Osteoblast (primary cell): ENCODE results near the gene CSMD2. TPM values are rescaled to one million over a fixed set of nuclear protein-coding genes. Genes with fewer than 3 reads are reported as not detected.

Experiments used
- DNase-seq: peaks from one replicate; pipeline ENCODE4 v3.0.0; 2011; ENCODE audit warnings: low spot score, mixed read lengths; ENCODE audit not compliant: insufficient read length; ENCODE audit errors: missing footprints
- H2AFZ ChIP-seq: 2 replicates; pipeline ENCODE4 v1.6.0; 2011; ENCODE audit warnings: mild to moderate bottlenecking, low read length
- H3K27ac ChIP-seq: 2 replicates; pipeline ENCODE4 v1.5.1; 2011; ENCODE audit warnings: mild to moderate bottlenecking, low read depth, low read length, moderate library complexity
- H3K27me3 ChIP-seq: 2 replicates; pipeline ENCODE4 v1.6.0; 2012; ENCODE audit warnings: mild to moderate bottlenecking, control low read depth, inconsistent platforms, low read length, moderate library complexity; ENCODE audit not compliant: insufficient read depth
- H3K36me3 ChIP-seq: 2 replicates; pipeline ENCODE4 v1.5.1; 2011; ENCODE audit warnings: mild to moderate bottlenecking, low read length, control low read depth, moderate library complexity; ENCODE audit not compliant: insufficient read depth
- H3K4me1 ChIP-seq: 2 replicates; pipeline ENCODE4 v1.5.1; 2011; ENCODE audit warnings: mild to moderate bottlenecking, low read length, control low read depth, moderate library complexity; ENCODE audit not compliant: insufficient read depth
- H3K4me2 ChIP-seq: 2 replicates; pipeline ENCODE4 v1.6.0; 2011; ENCODE audit warnings: mild to moderate bottlenecking, low read length; ENCODE audit not compliant: insufficient read depth
- H3K4me3 ChIP-seq: fragments of 200-600 bp; sonication (generic); 3 replicates; pipeline ENCODE4 v1.5.1; 2012; ENCODE audit warnings: mild to moderate bottlenecking, low read length, inconsistent platforms; ENCODE audit not compliant: insufficient read depth
- H3K79me2 ChIP-seq: 2 replicates; pipeline ENCODE4 v1.6.0; 2012; ENCODE audit warnings: mild to moderate bottlenecking, low read length, control low read depth, inconsistent platforms; ENCODE audit not compliant: insufficient read depth
- H3K9me3 ChIP-seq: 2 replicates; pipeline ENCODE4 v1.5.1; 2011; ENCODE audit warnings: low read depth, low read length, control low read depth
- H4K20me1 ChIP-seq: 2 replicates; pipeline ENCODE4 v1.6.0; 2012; ENCODE audit warnings: mild to moderate bottlenecking, low read length, control low read depth; ENCODE audit not compliant: insufficient read depth
- CTCF ChIP-seq: IDR thresholded peaks from 2 replicates; pipeline ENCODE4 v1.5.1; 2011; ENCODE audit warnings: mild to moderate bottlenecking, low read depth, low read length, moderate library complexity; ENCODE audit errors: extremely low read depth
- total RNA-seq: library from RNA; depleted of rRNA; stranded (reverse); fragments of >200 nt; gene quantifications from 2 replicates; pipeline ENCODE4 v1.2.3, GENCODE V29; 2012

CSMD2 gene
- total RNA-seq, 1 donor: 0.36 TPM

- Histone ChIP-seq H3K36me3 (no peaks in the 10 kb centered on the region), H3K79me2 (no peaks in the 10 kb centered on the region), H3K27ac (no peak overlapping the region), H3K4me1 (no peaks in the 10 kb centered on the region), H3K4me2 (no peak overlapping the region), H4K20me1 (no peaks in the 10 kb centered on the region), H3K9me3 (peaks cover 5% of the 10 kb centered on the region), H3K27me3 (no peaks in the 10 kb centered on the region), H3K4me3 (no peak overlapping the region), H2AFZ (no peak overlapping the region)
- DNase-seq: no peak
- TF ChIP-seq CTCF: no peak
Observed at GRCh38 chr1:34052565-34052964, 112.5 kb downstream of the CSMD2 start.

GRCh38 chr1:34050709-34051485 is 114.1 kb downstream of the CSMD2 start:
- Histone ChIP-seq H3K27ac (no peak overlapping the region), H3K4me3 (no peak overlapping the region), H3K9me3 (peaks cover 5% of the 10 kb centered on the region), H3K36me3 (no peaks in the 10 kb centered on the region), H3K27me3 (no peaks in the 10 kb centered on the region), H3K4me2 (no peak overlapping the region), H3K79me2 (no peaks in the 10 kb centered on the region), H2AFZ (no peak overlapping the region), H3K4me1 (no peaks in the 10 kb centered on the region), H4K20me1 (no peaks in the 10 kb centered on the region)
- no peak for DNase-seq
- TF ChIP-seq CTCF: no peak

- Histone ChIP-seq H3K4me1 (no peaks in the 10 kb centered on the region), H3K79me2 (no peaks in the 10 kb centered on the region), H2AFZ (no peak overlapping the region), H3K4me3 (no peak overlapping the region), H3K4me2 (no peak overlapping the region), H3K36me3 (no peaks in the 10 kb centered on the region), H4K20me1 (no peaks in the 10 kb centered on the region), H3K27ac (no peak overlapping the region), H3K9me3 (peaks cover 5% of the 10 kb centered on the region), H3K27me3 (no peaks in the 10 kb centered on the region)
- DNase-seq: no peak
- TF ChIP-seq CTCF: no peak
Observed at GRCh38 chr1:34049994-34050393, 115.0 kb downstream of the CSMD2 start.

DNA sequence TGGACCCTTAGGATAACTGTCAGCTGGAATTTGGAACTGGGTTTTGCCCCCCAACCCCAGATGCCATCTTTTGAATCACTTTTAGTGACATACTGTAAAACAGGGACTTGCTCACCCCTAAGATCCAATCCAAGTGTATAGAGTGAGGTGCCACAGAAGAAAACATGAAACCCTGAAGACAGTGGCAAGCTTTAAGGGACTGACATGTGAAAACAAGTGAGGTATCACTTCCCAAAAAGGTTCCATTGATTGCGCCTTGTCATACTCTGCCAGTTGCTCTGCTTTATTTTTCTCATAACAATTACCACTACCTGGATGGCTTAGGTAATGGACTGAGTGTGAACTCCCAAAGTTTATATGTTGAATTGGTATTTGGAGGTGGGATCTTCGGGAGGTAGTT is 115.6 kb downstream of the CSMD2 start:
- Histone ChIP-seq H4K20me1 (no peaks in the 10 kb centered on the region), H3K36me3 (no peaks in the 10 kb centered on the region), H2AFZ (no peak overlapping the region), H3K9me3 (peaks cover 5% of the 10 kb centered on the region), H3K4me3 (no peak overlapping the region), H3K4me2 (no peak overlapping the region), H3K79me2 (no peaks in the 10 kb centered on the region), H3K27ac (no peak overlapping the region), H3K27me3 (no peaks in the 10 kb centered on the region), H3K4me1 (no peaks in the 10 kb centered on the region)
- DNase-seq: no peak
- TF ChIP-seq CTCF: no peak
